K562 (cell line): Measurements from ENCODE around the gene TBATA. TPM values are rescaled to one million over a fixed set of nuclear protein-coding genes. Genes with fewer than 3 reads are reported as not detected.
"Not testable (repeated sequence)": the region's sequence is repeated elsewhere in the genome, so short reads cannot be mapped to it uniquely, and the experiment has no call there.

Experiments
- ATAC-seq: fragments of 200-7000 bp; cut with Tn5 transposase; 3 replicates; pipeline ENCODE4 v1.9.1; 2020; ENCODE audit warnings: moderate library complexity
- BruUV-seq: library from RNA; stranded (reverse); fragments of 400-500 nt; replicated peaks from 2 replicates; lab custom pipeline; 2021; lab: Mats Ljungman, UMichigan
- CTCF ChIA-PET: fragments of 300-600 bp; formaldehyde crosslinking; extraction: SDS; loops from one replicate; lab custom pipeline; 2021; ENCODE audit warnings: low intra/inter-chr PET ratio; lab: Yijun Ruan, JAX
- POLR2A ChIA-PET: fragments of 300-600, 350-650 bp; sonication (Branson Sonifier 250); formaldehyde crosslinking; extraction: SDS; loops from one replicate; lab custom pipeline; 2021; ENCODE audit warnings: antibody characterized with exemption, inconsistent platforms; lab: Yijun Ruan, JAX
- DNase-seq, 4 experiments: peaks; one replicate each; pipeline versions ENCODE4 v3.0.0 to v3.0.0-alpha.2; 2011 to 2018; ENCODE audit warnings: low spot score in 3 of 4, mixed read lengths in 3 of 4; ENCODE audit errors: extremely low read depth in 1 of 4
- FAIRE-seq: peaks from 2 replicates; lab custom pipeline; 2011; peaks lifted over from hg19 to GRCh38; lab: Jason Lieb, UNC
- H2AFZ ChIP-seq: 2 replicates; pipeline ENCODE4 v1.6.0; 2011; ENCODE audit warnings: low read depth, low read length, control low read depth, inconsistent platforms
- H3K27ac ChIP-seq: fragments of 200-600 bp; 3 replicates; pipeline ENCODE4 v1.8.0; 2011; ENCODE audit warnings: low read depth, mild to moderate bottlenecking, control low read depth, inconsistent platforms, low read length, moderate library complexity, mixed read lengths; ENCODE audit errors: extremely low read depth
- H3K27me3 ChIP-seq, 2 experiments: fragments of 300-600 bp in 1 of 2; 2 replicates in 1 of 2; 3 replicates in 1 of 2; pipeline versions ENCODE4 v1.6.0 to v1.8.0; 2011; ENCODE audit warnings: inconsistent platforms in 2 of 2, low read length in 2 of 2, mild to moderate bottlenecking in 1 of 2, mixed read lengths in 1 of 2, moderate library complexity in 1 of 2; ENCODE audit not compliant: control insufficient read depth in 2 of 2, insufficient read depth in 2 of 2
- H3K36me3 ChIP-seq: fragments of 300-600 bp; 3 replicates; pipeline ENCODE4 v1.8.0; 2011; ENCODE audit warnings: mild to moderate bottlenecking, low read length, inconsistent platforms; ENCODE audit not compliant: control insufficient read depth, insufficient read depth
- H3K4me1 ChIP-seq, 2 experiments: fragments of 200-600 bp in 1 of 2; replicated peaks in 1 of 2; 2 replicates in 1 of 2; 3 replicates in 1 of 2; pipeline versions ENCODE4 v1.5.1 to v1.8.0; 2011; ENCODE audit warnings: inconsistent platforms in 2 of 2, low read length in 2 of 2, mild to moderate bottlenecking in 1 of 2, mixed read lengths in 1 of 2, moderate library complexity in 1 of 2; ENCODE audit not compliant: control insufficient read depth in 2 of 2, insufficient read depth in 2 of 2
- H3K4me2 ChIP-seq: 2 replicates; pipeline ENCODE4 v1.6.1; 2011; ENCODE audit warnings: low read length, control low read depth, inconsistent platforms, mixed read lengths; ENCODE audit not compliant: insufficient read depth
- H3K4me3 ChIP-seq: fragments of 200-600 bp; sonication (generic), shearing (Covaris generic); 2 replicates; pipeline ENCODE4 v1.5.1; 2016; ENCODE audit warnings: control low read depth, inconsistent platforms
- H3K79me2 ChIP-seq: fragments of 200-600 bp; 3 replicates; pipeline ENCODE4 v1.8.0; 2011; ENCODE audit warnings: low read length, inconsistent platforms; ENCODE audit not compliant: control insufficient read depth, insufficient read depth
- H3K9ac ChIP-seq, 2 experiments: 2 replicates each; pipeline versions ENCODE4 v1.6.0 to v1.6.1; 2011; ENCODE audit warnings: low read depth in 2 of 2, low read length in 2 of 2, control low read depth in 1 of 2, inconsistent platforms in 1 of 2, mild to moderate bottlenecking in 1 of 2, mixed read lengths in 1 of 2; ENCODE audit not compliant: insufficient read depth in 1 of 2
- H3K9me1 ChIP-seq: one replicate; pipeline ENCODE4 v1.6.0; 2011; ENCODE audit warnings: inconsistent platforms, mild to moderate bottlenecking, low read length, moderate library complexity; ENCODE audit not compliant: control insufficient read depth, insufficient read depth
- H3K9me3 ChIP-seq: replicated peaks from 2 replicates; pipeline ENCODE4 v1.5.1; 2011; ENCODE audit warnings: low read depth, low read length, inconsistent platforms; ENCODE audit not compliant: control insufficient read depth, insufficient read depth
- H4K20me1 ChIP-seq: replicated peaks from 2 replicates; pipeline ENCODE4 v1.6.1; 2011; ENCODE audit warnings: low read length, inconsistent platforms, mixed read lengths; ENCODE audit not compliant: control insufficient read depth, insufficient read depth
- GTF2A2 ChIP-seq: IDR thresholded peaks from 2 replicates; pipeline ENCODE4 v1.6.1; 2016; ENCODE audit warnings: mild to moderate bottlenecking, missing genetic modification characterization, missing compliant biosample characterization
- GTF2E2 ChIP-seq: fragments of 200-800 bp; sonication (Bioruptor generic); IDR thresholded peaks from 2 replicates; pipeline ENCODE4 v1.6.1; 2016; ENCODE audit warnings: missing genetic modification characterization, missing compliant biosample characterization
- HNRNPH1 ChIP-seq: fragments of 200-400 bp; formaldehyde crosslinking; optimal IDR thresholded peaks from 2 replicates; pipeline ENCODE3; 2017; ENCODE audit warnings: low read depth, mild to moderate bottlenecking, low read length, moderate library complexity
- KAT8 ChIP-seq: fragments of 450-650 bp; IDR thresholded peaks from 2 replicates; pipeline ENCODE4 v1.6.1; 2016; ENCODE audit warnings: low read depth, mild to moderate bottlenecking
- MED1 ChIP-seq: sonication (generic); formaldehyde crosslinking; IDR thresholded peaks from 2 replicates; pipeline ENCODE4 v1.8.1; 2023; ENCODE audit warnings: missing genetic modification reagents, borderline replicate concordance
- ZBTB1 ChIP-seq: sonication (generic); formaldehyde crosslinking; IDR thresholded peaks from 2 replicates; pipeline ENCODE4 v1.8.1; 2023; ENCODE audit warnings: missing genetic modification reagents, low read depth, mild to moderate bottlenecking, borderline replicate concordance
- WGBS: fragments of 100-300 bp; shearing (Covaris generic); methylation state at CpG from one replicate; pipeline ENCODE4 v1.1.6; 2016; ENCODE audit warnings: low coverage, mixed read lengths; ENCODE audit not compliant: insufficient coverage; ENCODE audit errors: missing lambda C conversion rate; 5-methylcytosine and 5-hydroxymethylcytosine counted together
- in situ Hi-C: fragments of 300-500 bp; cut with MboI; formaldehyde crosslinking; loops from 4 replicates; pipeline ENCODE4 v1.15.0; 2018; ENCODE audit warnings: inconsistent platforms, mixed read lengths
- intact Hi-C: fragments of 100-400 bp; cut with micrococcal nuclease; formaldehyde crosslinking; loops from 2 replicates; pipeline ENCODE4 v1.14.2; 2022
- polyA plus RNA-seq, 8 experiments: library from polyadenylated mRNA; depleted of rRNA in 4 of 8; stranded (reverse) in 5 of 8; unstranded in 3 of 8; fragments of >200 nt; fragmentation: Nextera tagmentation in 2 of 8; fragmentation: Illumina TruSeq in 1 of 8; extraction: Ambion mirVana in 2 of 8; extraction: Trizol in 1 of 8; gene quantifications; 2 replicates each; pipeline versions ENCODE4 v1.2.1 to v1.2.3, GENCODE V29; 2011 to 2014; ENCODE audit warnings: inconsistent platforms in 1 of 8, missing spikeins in 1 of 8
- total RNA-seq, 7 experiments: library from RNA; depleted of rRNA in 6 of 7; stranded (reverse); fragments of >200 nt in 6 of 7; fragmentation: Illumina TruSeq in 2 of 7; extraction: Trizol in 2 of 7; gene quantifications; 2 replicates each; pipeline versions ENCODE4 v1.2.1 to v1.2.3, GENCODE V29; 2011 to 2021; ENCODE audit warnings: low replicate concordance in 1 of 7

TBATA gene
- total and polyA plus RNA-seq, 9 of the 15 experiments (the other 6 are each of a cell fraction or from before 2014, with no cell fraction given): not detected

GRCh38 chr10:70769121-70769520, 16.1 kb downstream of the TBATA start:
- H3K9me1 ChIP-seq: no peaks in the 10 kb centered on the region
- no peak overlapping the region for H3K4me3 ChIP-seq
- 19% methylated on average over 4 of the region's 4 CpGs for WGBS
- H3K79me2 ChIP-seq: no peaks in the 10 kb centered on the region
- H3K4me2 ChIP-seq: no peak overlapping the region
- H3K36me3 ChIP-seq: no peaks in the 10 kb centered on the region
- H3K27ac ChIP-seq: no peak overlapping the region
- no peaks in the 10 kb centered on the region; the same call in 1 of the 2 replicates for H4K20me1 ChIP-seq
- FAIRE-seq (no peak), ATAC-seq (no peak), DNase-seq (no peak)
- CTCF ChIA-PET: no interaction called here
- BruUV-seq: no TSS peak
- H3K9me3 ChIP-seq: peaks cover 11% of the 10 kb centered on the region
- TF ChIP-seq GTF2E2 (tag) (no peak), ZBTB1 (CRISPR knock-in tag) (no peak), HNRNPH1 (no peak), KAT8 (no peak), GTF2A2 (no peak), MED1 (no peak)
- H3K27me3 ChIP-seq: no peaks in the 10 kb centered on the region; a peak in 1 of 5 replicates
- no peak overlapping the region for H2AFZ ChIP-seq
- H3K9ac ChIP-seq: no peak overlapping the region
- in situ Hi-C loops (no loop called here), intact Hi-C loops (no loop called here)
- POLR2A ChIA-PET: interaction anchor here (0.6 to 1.1 kb wide), 3 partner anchors 9 to 125 kb away, joined by 3 read pairs; no protein-coding TSS in a partner anchor
- peaks cover 0 to 4% of the 10 kb centered on the region in 2 experiments; a peak in 2 of 5 replicates for H3K4me1 ChIP-seq

GRCh38 chr10:70768026-70768685, 17.0 kb downstream of the TBATA start:
- H2AFZ ChIP-seq, CTCF ChIA-PET, H3K4me2 ChIP-seq, FAIRE-seq, H3K36me3 ChIP-seq, H3K79me2 ChIP-seq, ATAC-seq, in situ Hi-C loops, DNase-seq, H3K27ac ChIP-seq, BruUV-seq, H3K9ac ChIP-seq, H3K4me3 ChIP-seq, intact Hi-C loops, H3K9me1 ChIP-seq, H3K27me3 ChIP-seq, H4K20me1 ChIP-seq, H3K4me1 ChIP-seq: not testable (repeated sequence)
- POLR2A ChIA-PET: interaction anchor here (1.1 kb wide), 1 partner anchor 8 kb away, joined by 3 read pairs; no protein-coding TSS in a partner anchor
- peaks cover 11% of the 10 kb centered on the region for H3K9me3 ChIP-seq
- WGBS: 27% methylated on average over 6 of the region's 6 CpGs
